ENCODE data around the gene DIP2C.

DIP2C gene

GRCh38 chr10:566241-566885 lies 123.1 kb downstream of the DIP2C start:
- no peak for DNase-seq

DNA sequence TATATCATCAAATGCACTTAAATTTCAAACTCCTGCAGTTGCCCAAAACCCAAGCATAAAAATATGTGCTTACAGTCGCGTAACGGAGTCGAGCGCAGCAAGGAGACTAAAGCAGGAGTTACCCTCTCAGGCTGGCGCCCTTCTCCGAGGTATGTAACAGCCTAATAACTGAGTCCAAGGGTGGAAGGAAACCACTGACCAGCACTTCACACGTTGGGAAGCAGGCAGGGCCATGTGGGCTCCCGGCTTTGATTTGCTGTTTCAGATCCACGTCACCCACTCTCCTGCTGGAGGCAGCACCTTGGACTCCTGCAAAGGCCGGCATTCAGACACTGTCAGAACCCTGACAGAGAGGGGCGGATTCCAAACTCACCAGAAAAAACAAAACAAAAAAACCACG lies 123.8 kb downstream of the DIP2C start:
- DNase-seq, result no peak

DNA sequence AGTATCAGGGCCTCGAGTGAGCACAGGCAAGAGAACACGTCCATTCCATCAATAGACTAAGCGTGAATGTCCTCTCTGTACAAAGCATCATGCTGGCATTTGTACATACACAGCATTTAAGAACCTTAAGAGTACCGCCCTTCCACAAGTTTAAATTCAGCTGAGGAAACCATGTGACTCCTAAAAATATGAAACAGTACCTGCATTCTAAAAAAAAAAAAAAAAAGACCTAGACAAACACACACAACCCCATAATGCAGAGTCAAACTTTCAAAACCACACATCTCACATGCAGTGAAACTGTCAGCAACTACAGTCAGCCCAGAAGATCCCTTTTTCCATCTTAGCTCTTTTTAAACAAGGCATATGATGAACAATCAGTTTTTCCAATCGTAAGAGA lies 124.3 kb downstream of the DIP2C start:
- DNase-seq, result no peak

- DNase-seq, result no peak
Observed at GRCh38 chr10:563827-564226, 125.6 kb downstream of the DIP2C start.

DNA sequence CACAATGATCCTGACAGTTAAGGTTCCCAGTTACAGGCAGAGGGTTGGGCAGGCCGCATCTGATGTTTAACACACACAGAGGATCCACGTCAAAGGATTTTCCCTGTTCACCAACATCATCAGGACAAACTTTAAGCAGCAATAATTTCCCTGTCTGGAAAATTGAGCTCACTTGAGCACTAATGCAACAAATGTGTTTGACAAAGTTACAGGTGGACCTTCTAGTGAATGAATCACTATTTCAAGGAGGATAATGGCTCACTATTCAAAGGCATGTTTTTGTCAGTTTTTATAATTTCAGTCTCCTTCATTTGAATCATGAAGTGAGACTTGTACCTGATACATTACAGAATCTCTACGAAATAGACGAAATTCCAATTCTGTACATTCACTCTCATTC lies 127.3 kb downstream of the DIP2C start:
- no peak for DNase-seq

GRCh38 chr10:561721-562120 lies 127.7 kb downstream of the DIP2C start:
- no peak for DNase-seq

GRCh38 chr10:560314-560992 lies 129.0 kb downstream of the DIP2C start:
- DNase-seq, result no peak

DNA sequence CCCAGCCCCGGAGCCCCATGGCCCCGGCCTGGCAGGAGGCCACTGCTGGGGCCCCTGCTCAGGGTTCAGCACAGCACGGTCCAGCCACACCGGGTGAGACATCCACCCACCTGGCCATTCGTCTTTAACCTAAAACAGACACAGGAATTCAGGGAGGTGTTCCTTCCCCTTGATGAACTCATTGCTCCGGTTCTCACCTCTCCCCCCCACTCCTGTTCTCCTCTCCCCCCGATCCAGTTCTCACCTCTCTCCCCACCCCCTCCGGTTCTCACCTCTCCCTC lies 129.8 kb downstream of the DIP2C start:
- DNase-seq, result no peak

DNA sequence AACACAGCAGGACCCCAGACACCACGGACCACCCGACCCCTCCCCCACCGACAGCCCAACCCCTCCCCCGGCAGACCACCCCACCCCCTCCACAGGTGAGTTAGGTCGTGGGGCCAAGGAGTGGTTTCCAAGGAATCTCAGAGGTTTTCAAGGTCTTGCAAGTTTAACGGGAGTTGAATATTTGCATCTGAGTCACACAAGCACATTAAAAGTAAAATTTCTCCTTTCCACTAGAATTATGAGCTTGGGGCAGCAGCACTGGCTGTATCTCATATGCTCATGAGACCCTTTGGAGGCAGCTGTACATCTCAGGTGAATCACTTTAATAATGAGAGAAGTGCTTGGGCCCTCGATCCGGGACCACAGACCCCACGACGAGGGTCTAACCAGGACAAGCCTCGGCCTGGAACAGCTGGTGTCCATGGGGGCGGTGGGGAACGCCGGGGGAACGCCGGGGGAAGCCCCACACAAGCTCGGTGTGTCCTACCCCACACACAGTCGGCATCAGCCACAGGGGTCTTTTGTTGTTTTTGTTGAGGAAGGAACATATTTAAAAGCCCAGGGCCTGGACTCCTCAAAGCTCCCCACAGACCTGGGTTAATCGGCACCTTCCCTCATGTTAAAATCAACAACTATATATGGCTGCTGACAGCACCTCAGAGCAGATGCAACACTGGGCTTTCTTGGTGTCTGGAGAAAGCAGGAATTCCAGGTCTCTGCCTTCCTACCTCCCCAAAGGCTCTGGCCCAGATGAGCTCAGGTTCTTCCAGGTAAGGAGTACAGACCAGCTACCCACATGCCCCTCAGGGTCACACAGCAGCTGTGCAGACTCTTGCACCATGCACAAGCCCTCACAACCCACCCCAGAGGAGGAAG lies 130.3 kb downstream of the DIP2C start:
- no peak for DNase-seq

DNA sequence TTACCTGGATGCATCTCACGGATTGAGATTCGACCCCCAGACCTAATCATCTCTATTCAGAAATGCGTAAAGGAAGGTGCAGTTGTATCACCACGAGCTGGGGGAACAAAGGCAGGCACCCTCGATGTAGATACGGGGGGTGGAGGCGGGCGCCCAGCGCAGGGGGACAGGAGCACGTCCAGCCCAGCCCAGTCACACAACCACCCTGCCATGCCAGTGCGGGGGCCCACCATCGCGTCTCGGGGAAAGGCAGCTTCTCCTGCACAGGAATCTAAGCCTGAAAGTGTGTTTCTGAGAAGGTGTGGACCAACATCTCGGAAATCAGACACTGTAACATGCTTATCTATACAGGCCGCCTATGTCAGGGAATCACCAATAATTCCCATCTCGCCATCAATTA lies 131.1 kb downstream of the DIP2C start:
- DNase-seq, result no peak

DNA sequence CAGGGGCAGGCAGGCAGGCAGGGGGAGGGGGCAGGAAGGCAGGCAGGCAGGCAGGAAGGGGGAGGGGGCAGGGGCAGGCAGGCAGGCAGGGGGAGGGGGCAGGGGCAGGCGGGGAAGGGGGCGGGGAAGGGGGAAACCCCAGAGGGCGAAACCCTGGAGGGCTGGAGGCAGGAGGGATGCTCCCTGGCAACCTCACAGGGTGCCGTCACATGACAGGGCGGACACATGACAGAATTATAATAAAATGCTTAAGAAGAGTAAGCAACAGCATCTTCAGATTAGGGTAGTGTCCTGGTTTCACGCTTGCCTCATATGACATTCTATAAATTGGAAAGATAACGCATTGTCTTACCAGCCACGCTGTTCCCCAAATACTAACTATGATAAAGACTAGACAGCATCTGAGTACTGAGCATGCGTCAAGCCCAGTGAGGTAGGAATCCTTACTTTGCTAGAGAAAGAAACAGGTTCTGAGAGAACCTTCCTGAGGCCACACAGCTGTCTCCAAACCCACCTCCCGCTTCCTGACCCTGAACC lies 131.6 kb downstream of the DIP2C start:
- no peak for DNase-seq

DNA sequence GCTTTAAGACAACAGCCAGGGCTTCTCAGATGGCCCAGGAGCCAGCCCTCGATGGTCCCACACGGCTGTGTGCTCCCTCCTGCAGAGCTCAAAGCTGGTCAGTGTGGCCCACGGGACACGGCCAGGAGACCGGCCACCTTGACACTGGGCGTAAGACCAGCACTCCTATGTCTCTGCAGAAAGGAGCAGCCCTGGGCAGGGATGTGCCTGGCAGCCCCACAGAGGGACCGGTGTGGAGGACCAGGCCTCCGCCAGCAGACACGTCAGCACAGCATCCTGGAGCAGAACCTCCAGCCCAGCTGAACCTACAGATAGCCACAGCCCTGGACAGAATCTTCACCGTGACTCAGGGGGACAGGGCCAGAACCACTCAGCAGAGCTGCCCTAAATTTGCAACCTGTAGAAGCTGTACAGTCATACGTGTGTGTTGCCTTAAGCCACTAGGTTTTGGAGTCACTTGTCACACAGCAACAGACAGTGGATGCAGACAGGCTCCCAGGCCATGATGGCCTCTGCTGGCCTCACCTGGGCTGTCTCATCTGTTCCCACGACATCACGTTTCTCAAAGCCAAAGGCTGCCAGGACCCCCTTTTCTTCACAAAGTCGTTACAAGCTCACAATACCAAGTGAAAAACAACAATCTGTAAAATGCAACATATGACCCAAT lies 132.4 kb downstream of the DIP2C start:
- DNase-seq, result no peak

GRCh38 chr10:555682-556350 lies 133.7 kb downstream of the DIP2C start:
- DNase-seq, result no peak

GRCh38 chr10:555281-555680 lies 134.2 kb downstream of the DIP2C start:
- no peak for DNase-seq

GRCh38 chr10:554182-554848 lies 135.2 kb downstream of the DIP2C start:
- DNase-seq, result no peak

- DNase-seq, result no peak
Observed at GRCh38 chr10:553233-553632, 136.2 kb downstream of the DIP2C start.

- DNase-seq, result no peak
Observed at GRCh38 chr10:552679-553078, 136.8 kb downstream of the DIP2C start.

DNA sequence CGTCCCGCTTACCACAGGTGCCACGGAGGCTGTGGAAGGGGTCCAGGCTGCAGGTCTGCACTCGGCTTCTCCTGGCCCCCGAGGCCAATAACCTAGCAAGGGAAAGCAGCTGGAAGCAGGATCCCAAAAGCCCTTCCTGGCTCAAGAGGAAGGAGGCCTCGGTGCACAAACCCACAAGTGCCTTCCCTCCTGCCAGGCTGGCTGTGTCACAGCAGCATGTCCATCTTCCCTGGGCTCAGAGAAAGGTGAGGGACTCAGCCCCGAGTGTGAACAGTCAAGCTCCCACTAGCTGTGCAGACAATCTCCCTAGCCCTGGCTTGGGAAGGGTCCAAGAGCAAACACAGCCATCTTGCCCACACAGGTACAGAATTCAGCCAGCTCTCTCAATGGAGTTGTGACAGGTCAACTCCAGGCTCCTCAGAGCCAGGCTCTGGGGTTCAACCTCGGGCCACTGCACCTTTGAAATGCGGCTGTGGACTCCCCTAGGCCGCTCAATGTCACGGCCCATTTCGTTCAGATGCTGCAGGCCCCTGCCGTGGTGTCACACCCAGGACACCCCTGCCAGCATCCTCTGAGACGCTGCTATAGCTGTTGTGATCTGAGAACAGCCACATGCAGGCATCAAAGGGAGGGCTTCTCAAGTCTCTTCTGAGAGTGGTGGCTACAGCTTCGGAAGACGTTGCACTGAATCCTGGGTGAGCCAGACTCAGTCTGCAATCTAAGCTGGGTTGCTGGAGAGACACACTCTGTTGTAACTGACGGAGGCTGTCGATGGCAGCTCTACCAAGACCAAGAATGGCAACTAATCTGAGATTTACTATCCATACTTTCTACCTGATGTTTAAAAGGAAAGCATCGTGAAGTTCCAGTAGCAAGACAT lies 137.9 kb downstream of the DIP2C start:
- DNase-seq, result no peak

DNA sequence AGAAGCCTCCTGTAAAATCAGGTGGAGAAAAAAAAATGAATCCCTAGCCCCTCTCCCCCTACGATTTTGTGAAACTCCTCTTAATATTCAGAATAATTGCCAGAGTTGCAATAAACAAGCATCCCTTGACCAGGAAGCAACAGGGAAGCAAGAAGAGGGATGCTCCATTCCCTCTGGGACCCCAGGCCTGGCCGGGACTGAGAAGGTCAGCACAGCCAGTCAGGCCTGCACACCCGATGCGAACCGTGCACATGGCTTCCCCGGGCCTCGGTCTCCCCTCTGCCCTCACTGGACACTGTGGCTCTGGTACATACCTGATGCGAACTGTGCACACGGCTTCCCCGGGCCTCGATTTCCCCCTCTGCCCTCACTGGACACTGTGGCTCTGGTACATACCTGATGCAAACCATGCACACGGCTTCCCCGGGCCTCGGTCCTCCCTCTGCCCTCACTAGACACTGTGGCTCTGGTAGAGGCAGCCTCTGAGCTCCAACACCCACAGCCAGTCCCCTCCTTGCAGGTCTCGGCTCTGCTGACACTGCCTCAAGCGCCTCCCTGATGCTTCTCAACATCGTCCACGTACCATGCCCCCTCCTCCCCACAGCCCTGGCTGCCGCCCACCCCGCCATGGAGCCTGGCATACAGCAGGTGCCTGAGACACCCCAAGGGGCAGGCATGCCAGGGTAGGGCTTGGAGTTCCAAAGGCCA lies 138.6 kb downstream of the DIP2C start:
- DNase-seq, result no peak

DNA sequence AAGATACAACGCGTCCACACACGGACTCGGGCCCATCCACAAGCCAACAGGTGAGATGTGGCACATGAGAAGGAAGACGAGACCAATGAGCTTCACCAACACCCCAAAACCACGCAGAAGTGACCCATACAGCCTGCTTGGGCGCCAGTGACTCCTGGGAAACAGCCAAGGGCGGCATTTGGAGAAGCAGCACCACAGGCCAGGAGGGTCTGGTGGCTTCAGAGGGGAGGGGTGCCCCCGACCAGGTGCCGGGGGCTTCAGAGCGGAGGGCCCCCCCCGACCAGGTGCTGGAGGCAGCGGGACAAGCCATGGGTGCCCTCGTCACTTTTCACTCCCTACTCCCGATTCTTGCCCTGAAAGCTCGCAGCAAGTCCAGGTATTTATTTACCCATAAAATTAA lies 140.1 kb downstream of the DIP2C start:
- DNase-seq, result no peak

Measured in SIG-M5 (cell line).